Limb (tissue), 2 donors: ENCODE data around the gene ATP6V0C.
"Not testable (repeated sequence)": the region's sequence is repeated elsewhere in the genome, so short reads cannot be mapped to it uniquely, and the experiment has no call there.

Source experiments
- DNase-seq, 2 donors: peaks; one replicate each; pipeline ENCODE4 v3.0.0-alpha.2; 2016; ENCODE audit errors: extremely low spot score in 2 of 2

The ATP6V0C gene

GRCh38 chr16:2541409-2541808, 27.7 kb downstream of the ATP6V0C start:
- DNase-seq: not testable (repeated sequence)

GRCh38 chr16:2543771-2544170, 30.0 kb downstream of the ATP6V0C start:
- not testable (repeated sequence) for DNase-seq

- DNase-seq: not testable (repeated sequence)
These were observed 36.6 kb downstream of the ATP6V0C start for GRCh38 chr16:2550283-2550878.

GRCh38 chr16:2551420-2551889, 37.7 kb downstream of the ATP6V0C start:
- not testable (repeated sequence) for DNase-seq

- not testable (repeated sequence) for DNase-seq
These were observed 41.1 kb downstream of the ATP6V0C start for GRCh38 chr16:2554709-2555425.

- DNase-seq: not testable (repeated sequence)
These were observed 43.4 kb downstream of the ATP6V0C start for GRCh38 chr16:2557150-2557549.

GRCh38 chr16:2560131-2560797, 46.5 kb downstream of the ATP6V0C start:
- DNase-seq: not testable (repeated sequence)

- not testable (repeated sequence) for DNase-seq
These were observed 47.0 kb downstream of the ATP6V0C start for GRCh38 chr16:2560798-2561133.

- not testable (repeated sequence) for DNase-seq
These were observed 53.8 kb downstream of the ATP6V0C start for GRCh38 chr16:2567506-2567905.

GRCh38 chr16:2568573-2568972, 54.8 kb downstream of the ATP6V0C start:
- DNase-seq: not testable (repeated sequence)
